Natural killer cell (primary cell): ENCODE data around the gene RNF130. TPM values are rescaled to one million over a fixed set of nuclear protein-coding genes. Genes with fewer than 3 reads are reported as not detected.
A peak's percentile ranks its signal among the peaks of the same experiment; 100 is the strongest.

Experiments used
- ATAC-seq, 3 donors: fragments of 150-1000 bp in 2 of 3; fragments of 200-7000 bp in 1 of 3; cut with Tn5 transposase; 1 replicate in 1 of 3; 2 replicates in 2 of 3; pipeline ENCODE4 v1.10.0; 2021; ENCODE audit warnings: mild to moderate bottlenecking in 2 of 3, moderate library complexity in 2 of 3
- DNase-seq, 2 donors: peaks; one replicate each; pipeline versions ENCODE4 v3.0.0 to v3.0.0-alpha.2; 2013 to 2021; ENCODE audit warnings: mixed read lengths in 1 of 2
- H3K27ac ChIP-seq: one replicate; pipeline ENCODE4 v1.5.1; 2013; ENCODE audit warnings: mild to moderate bottlenecking, low read length
- H3K27me3 ChIP-seq: one replicate; pipeline ENCODE4 v1.6.1; 2013; ENCODE audit warnings: low read length; ENCODE audit not compliant: control insufficient read depth, insufficient read depth
- H3K36me3 ChIP-seq: one replicate; pipeline ENCODE4 v1.6.1; 2013; ENCODE audit warnings: low read length; ENCODE audit not compliant: control insufficient read depth, insufficient read depth
- H3K4me1 ChIP-seq: one replicate; pipeline ENCODE4 v1.6.1; 2013; ENCODE audit warnings: low read length; ENCODE audit not compliant: control insufficient read depth, insufficient read depth
- H3K4me3 ChIP-seq: one replicate; pipeline ENCODE4 v1.5.1; 2013; ENCODE audit warnings: low read length
- H3K9me3 ChIP-seq: one replicate; pipeline ENCODE4 v1.6.1; 2013; ENCODE audit warnings: low read length; ENCODE audit not compliant: control insufficient read depth, insufficient read depth
- H3K27ac Mint-ChIP-seq, 2 donors: one replicate each; pipeline ENCODE4 v1.8.0; 2022; ENCODE audit warnings: mild to moderate bottlenecking in 2 of 2, mixed read lengths in 2 of 2, moderate library complexity in 1 of 2
- H3K27me3 Mint-ChIP-seq, 2 donors: one replicate each; pipeline ENCODE4 v1.8.0; 2022; ENCODE audit warnings: low read depth in 2 of 2, mixed read lengths in 2 of 2
- H3K36me3 Mint-ChIP-seq: one replicate; pipeline ENCODE4 v1.8.0; 2022; ENCODE audit warnings: mixed read lengths
- H3K4me1 Mint-ChIP-seq, 2 donors: one replicate each; pipeline ENCODE4 v1.8.0; 2022; ENCODE audit warnings: mixed read lengths in 2 of 2
- H3K4me3 Mint-ChIP-seq: one replicate; pipeline ENCODE4 v1.8.0; 2022; ENCODE audit warnings: mild to moderate bottlenecking, moderate library complexity, mixed read lengths
- H3K9me3 Mint-ChIP-seq, 2 donors: one replicate each; pipeline ENCODE4 v1.8.0; 2022; ENCODE audit warnings: mixed read lengths in 2 of 2
- WGBS: methylation state at CpG from one replicate; pipeline ENCODE4 v1.1.7; 2013; ENCODE audit warnings: missing lambda C conversion rate; ENCODE audit not compliant: insufficient coverage; 5-methylcytosine and 5-hydroxymethylcytosine counted together
- intact Hi-C: fragments of 100-400 bp; cut with micrococcal nuclease; formaldehyde crosslinking; loops from one replicate; pipeline ENCODE4 v1.14.2; 2022
- total RNA-seq, 4 donors: library from RNA; stranded (reverse); fragments of 120-200 nt in 1 of 4; gene quantifications; one replicate each; pipeline versions ENCODE4 v1.2.3 to v1.2.4, GENCODE V29; 2013 to 2022
- TF ChIP-seq, protein P1 (sequence below): fragments of 200-600 bp; IDR thresholded peaks from one replicate; pipeline ENCODE4 v1.8.0; 2022; ENCODE audit warnings: antibody characterized with exemption

RNF130 gene
- total RNA-seq, 3 donors from 2014 or later (not counting 1 experiment from before 2014, with no cell fraction given) = 24.4 to 35.0 (median 25.5) TPM

DNA sequence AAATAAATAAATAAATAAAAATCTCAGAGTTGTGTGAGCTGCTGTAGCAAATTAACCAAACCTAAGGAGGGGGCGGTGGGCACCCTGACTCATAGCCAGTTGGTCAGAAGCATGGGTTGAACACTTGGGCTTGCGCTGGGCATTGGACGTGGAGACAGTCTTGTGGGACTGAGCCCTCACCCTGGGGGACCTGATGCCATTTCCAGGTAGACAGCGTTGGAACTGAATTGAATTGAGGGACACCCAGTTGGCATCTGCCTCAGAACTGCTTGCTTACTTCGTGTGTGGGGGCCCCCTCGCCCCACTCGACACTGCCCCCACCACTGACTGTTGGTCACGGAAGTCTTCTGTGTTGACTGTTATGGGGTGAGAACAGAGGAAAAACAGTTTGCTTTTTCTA, 144.9 kb downstream of the RNF130 start:
- no peak overlapping the region for H3K4me3 Mint-ChIP-seq
- Histone ChIP-seq H3K36me3 (no peaks in the 10 kb centered on the region), H3K27me3 (no peaks in the 10 kb centered on the region), H3K9me3 (no peaks in the 10 kb centered on the region), H3K4me3 (no peak overlapping the region), H3K4me1 (no peaks in the 10 kb centered on the region), H3K27ac (no peak overlapping the region)
- intact Hi-C loops = no loop called here
- no peaks in the 10 kb centered on the region for H3K36me3 Mint-ChIP-seq
- DNase-seq (no peak), ATAC-seq (no peak)
- WGBS = 91% methylated on average over 8 of the region's 8 CpGs
- H3K9me3 Mint-ChIP-seq = no peaks in the 10 kb centered on the region
- H3K27me3 Mint-ChIP-seq = no peaks in the 10 kb centered on the region
- TF ChIP-seq, protein P1, sequence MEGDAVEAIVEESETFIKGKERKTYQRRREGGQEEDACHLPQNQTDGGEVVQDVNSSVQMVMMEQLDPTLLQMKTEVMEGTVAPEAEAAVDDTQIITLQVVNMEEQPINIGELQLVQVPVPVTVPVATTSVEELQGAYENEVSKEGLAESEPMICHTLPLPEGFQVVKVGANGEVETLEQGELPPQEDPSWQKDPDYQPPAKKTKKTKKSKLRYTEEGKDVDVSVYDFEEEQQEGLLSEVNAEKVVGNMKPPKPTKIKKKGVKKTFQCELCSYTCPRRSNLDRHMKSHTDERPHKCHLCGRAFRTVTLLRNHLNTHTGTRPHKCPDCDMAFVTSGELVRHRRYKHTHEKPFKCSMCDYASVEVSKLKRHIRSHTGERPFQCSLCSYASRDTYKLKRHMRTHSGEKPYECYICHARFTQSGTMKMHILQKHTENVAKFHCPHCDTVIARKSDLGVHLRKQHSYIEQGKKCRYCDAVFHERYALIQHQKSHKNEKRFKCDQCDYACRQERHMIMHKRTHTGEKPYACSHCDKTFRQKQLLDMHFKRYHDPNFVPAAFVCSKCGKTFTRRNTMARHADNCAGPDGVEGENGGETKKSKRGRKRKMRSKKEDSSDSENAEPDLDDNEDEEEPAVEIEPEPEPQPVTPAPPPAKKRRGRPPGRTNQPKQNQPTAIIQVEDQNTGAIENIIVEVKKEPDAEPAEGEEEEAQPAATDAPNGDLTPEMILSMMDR = no peak
- no peaks in the 10 kb centered on the region for H3K4me1 Mint-ChIP-seq
- H3K27ac Mint-ChIP-seq = no peak overlapping the region

DNA sequence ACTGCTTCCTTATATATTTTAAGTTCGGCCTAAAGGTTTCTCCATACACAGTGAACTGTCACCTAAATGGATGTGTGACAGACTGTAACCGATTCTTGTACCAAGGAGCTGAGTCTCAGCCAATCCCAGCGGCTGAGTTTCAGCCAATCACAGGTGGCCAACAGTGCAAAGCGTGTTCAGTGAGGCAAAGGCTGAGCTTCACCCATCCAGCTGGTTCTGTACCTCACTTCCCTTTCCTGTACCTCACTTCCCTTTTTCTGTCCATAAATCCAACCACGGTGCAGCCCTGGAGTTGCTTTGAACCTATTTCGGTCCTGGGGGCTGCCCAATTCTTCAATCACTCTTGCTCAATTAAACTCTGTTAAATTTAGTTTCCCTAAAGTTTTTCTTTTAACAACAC, 148.1 kb downstream of the RNF130 start:
- no peak for ATAC-seq
- Histone ChIP-seq H3K27ac (no peak overlapping the region), H3K4me3 (no peak overlapping the region), H3K27me3 (no peaks in the 10 kb centered on the region), H3K9me3 (no peaks in the 10 kb centered on the region), H3K36me3 (no peaks in the 10 kb centered on the region), H3K4me1 (no peaks in the 10 kb centered on the region)
- H3K4me3 Mint-ChIP-seq = no peak overlapping the region
- no peaks in the 10 kb centered on the region for H3K9me3 Mint-ChIP-seq
- intact Hi-C loops = no loop called here
- WGBS = 70% methylated on average over 6 of the region's 6 CpGs
- no peaks in the 10 kb centered on the region for H3K36me3 Mint-ChIP-seq
- H3K4me1 Mint-ChIP-seq = no peaks in the 10 kb centered on the region
- no peak overlapping the region for H3K27ac Mint-ChIP-seq
- DNase-seq = no peak
- TF ChIP-seq, protein P1 = no peak
- H3K27me3 Mint-ChIP-seq = peaks cover 0 to 2% of the 10 kb centered on the region in 2 donors

DNA sequence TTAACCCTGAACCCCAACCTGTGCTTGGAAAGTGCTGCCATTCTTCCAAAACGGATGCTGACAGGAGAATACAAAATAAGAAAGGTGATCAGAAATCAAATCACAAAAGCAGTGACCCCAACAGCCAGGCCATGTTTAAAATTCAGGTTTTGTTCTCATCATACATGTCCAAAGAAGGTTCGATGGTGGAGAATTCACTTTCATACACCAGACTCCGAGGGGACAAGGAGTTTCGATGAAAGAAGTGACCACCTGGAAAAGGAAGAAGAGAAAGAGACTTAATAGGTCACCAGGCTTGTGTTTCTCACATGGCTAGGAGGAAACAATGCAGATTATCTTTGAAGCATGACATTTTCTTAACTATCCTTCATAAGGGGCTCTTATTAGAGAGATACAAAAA, 151.4 kb downstream of the RNF130 start:
- Histone ChIP-seq H3K4me1 (peaks cover 9% of the 10 kb centered on the region), H3K36me3 (no peaks in the 10 kb centered on the region), H3K9me3 (no peaks in the 10 kb centered on the region), H3K27ac (no peak overlapping the region), H3K27me3 (no peaks in the 10 kb centered on the region), H3K4me3 (no peak overlapping the region)
- H3K27ac Mint-ChIP-seq = no peak overlapping the region
- no peak for DNase-seq
- H3K27me3 Mint-ChIP-seq = peaks cover 0 to 6% of the 10 kb centered on the region in 2 donors
- H3K9me3 Mint-ChIP-seq = no peaks in the 10 kb centered on the region
- H3K4me3 Mint-ChIP-seq = no peak overlapping the region
- no peak for ATAC-seq
- H3K4me1 Mint-ChIP-seq = peaks cover 0 to 5% of the 10 kb centered on the region in 2 donors
- intact Hi-C loops = no loop called here
- no peaks in the 10 kb centered on the region for H3K36me3 Mint-ChIP-seq
- 90% methylated on average over 4 of the region's 4 CpGs for WGBS
- TF ChIP-seq, protein P1 = no peak

DNA sequence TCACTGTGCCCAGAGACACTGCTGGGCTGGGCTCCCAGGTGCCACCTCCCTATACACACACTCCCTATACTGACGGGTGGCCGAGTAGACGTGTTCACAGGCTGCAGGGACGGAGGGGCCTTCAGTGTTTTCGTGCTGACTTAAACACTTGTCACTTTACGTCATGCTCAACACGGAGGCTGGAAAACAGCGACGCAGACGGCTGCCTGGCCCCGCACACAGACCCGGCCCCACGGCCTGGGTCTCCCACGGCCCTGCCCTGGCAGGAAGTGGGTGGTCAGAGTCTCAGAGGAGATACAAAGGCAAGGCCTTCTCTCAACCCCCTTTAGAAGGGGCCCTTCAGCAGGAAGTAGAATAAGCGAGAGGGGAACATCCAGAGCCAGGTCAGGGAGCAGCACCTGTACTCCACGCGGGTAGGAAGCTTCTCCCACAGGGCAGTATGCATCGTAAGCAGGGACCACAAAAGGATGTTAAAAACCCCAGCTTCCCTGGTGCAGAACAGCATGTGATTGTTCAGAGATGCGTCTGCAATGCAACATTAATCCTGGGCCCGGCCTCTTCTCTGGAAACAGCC, 152.0 kb downstream of the RNF130 start:
- Histone ChIP-seq H3K27ac (no peak overlapping the region), H3K36me3 (no peaks in the 10 kb centered on the region), H3K4me1 (peaks cover 9% of the 10 kb centered on the region), H3K4me3 (no peak overlapping the region), H3K9me3 (no peaks in the 10 kb centered on the region), H3K27me3 (no peaks in the 10 kb centered on the region)
- 53% methylated on average over 20 of the region's 20 CpGs for WGBS
- Mint-ChIP-seq H3K4me1 (peaks cover 0 to 5% of the 10 kb centered on the region in 2 donors), H3K36me3 (no peaks in the 10 kb centered on the region), H3K9me3 (no peaks in the 10 kb centered on the region), H3K27ac (no peak overlapping the region), H3K27me3 (peaks cover 0 to 6% of the 10 kb centered on the region in 2 donors), H3K4me3 (no peak overlapping the region)
- DNase-seq = no peak
- intact Hi-C loops = no loop called here
- peak in 1 of 3 donors; percentile 58 for ATAC-seq
- TF ChIP-seq, protein P1 = no peak
